ENCODE measurements around the gene PTPN6. TPM values are rescaled to one million over a fixed set of nuclear protein-coding genes. Genes with fewer than 3 reads are reported as not detected.
A peak's percentile ranks its signal among the peaks of the same experiment; 100 is the strongest.

The PTPN6 gene
- polyA plus RNA-seq, 1 experiment = 0.10 TPM

- POLR2A ChIA-PET = interaction anchor here (0.6 to 1.2 kb wide), 4 partner anchors 11 to 50 kb away, joined by 4 to 5 read pairs (median 4); no protein-coding TSS in a partner anchor
- no peak for DNase-seq (ENCODE audit: low read depth, low spot score)
- Histone ChIP-seq H3K27ac (ENCODE audit: low read depth, low read length) (peak within 1 kb of the TSS; percentile 39), H3K27me3 (ENCODE audit: control insufficient read depth, insufficient read depth, low read length) (no peaks in the 10 kb centered on the region), H3K9me3 (ENCODE audit: control insufficient read depth, insufficient read depth, low read length) (no peaks in the 10 kb centered on the region; the same call in 1 of the 2 replicates), H3K4me3 (ENCODE audit: low read depth, low read length) (peak within 1 kb of the TSS; percentile 72)
- TF ChIP-seq CTCF (IDR thresholded peaks at IDR 0.05; ENCODE audit: low read depth, low read length) = no peak
- CTCF ChIA-PET = interaction anchor here (1.2 kb wide), 1 partner anchor 9 kb away, joined by 3 read pairs; no protein-coding TSS in a partner anchor
Measured at GRCh38 chr12:6914246-6914946, 36.8 kb upstream of the PTPN6 start, which contains the start of gene ENO2. ENO2 (plus strand) TSS chr12:6914580; CDS start chr12:6915833, 1,253 bp downstream.

GRCh38 chr12:6914947-6915788, 36.0 kb upstream of the PTPN6 start:
- ChIA-PET POLR2A (interaction anchor here (0.7 to 1.2 kb wide), 2 partner anchors 11 to 50 kb away, joined by 4 to 5 read pairs; no protein-coding TSS in a partner anchor), CTCF (no interaction called here)
- peak overlapping the region; percentile 72 for H3K4me3 ChIP-seq (ENCODE audit: low read depth, low read length)
- no peaks in the 10 kb centered on the region; the same call in 1 of the 2 replicates for H3K9me3 ChIP-seq (ENCODE audit: control insufficient read depth, insufficient read depth, low read length)
- DNase-seq (ENCODE audit: low read depth, low spot score) = no peak
- no peaks in the 10 kb centered on the region for H3K27me3 ChIP-seq (ENCODE audit: control insufficient read depth, insufficient read depth, low read length)
- no peak for TF ChIP-seq CTCF (IDR thresholded peaks at IDR 0.05; ENCODE audit: low read depth, low read length)
- peak overlapping the region; percentile 11 for H3K27ac ChIP-seq (ENCODE audit: low read depth, low read length)

- ChIA-PET CTCF (interaction anchor here (0.6 to 1.8 kb wide), 3 partner anchors 8 to 25 kb away, joined by 3 to 8 read pairs (median 5); no protein-coding TSS in a partner anchor), POLR2A (interaction anchor here (1.2 kb wide), 1 partner anchor 10 kb away, joined by 4 read pairs; no protein-coding TSS in a partner anchor)
- DNase-seq (ENCODE audit: low read depth, low spot score) = no peak
- Histone ChIP-seq H3K9me3 (ENCODE audit: control insufficient read depth, insufficient read depth, low read length) (no peaks in the 10 kb centered on the region; the same call in 1 of the 2 replicates), H3K4me3 (ENCODE audit: low read depth, low read length) (no peak overlapping the region; the same call in 1 of the 2 replicates), H3K27ac (ENCODE audit: low read depth, low read length) (no peak overlapping the region), H3K27me3 (ENCODE audit: control insufficient read depth, insufficient read depth, low read length) (no peaks in the 10 kb centered on the region)
- no peak for TF ChIP-seq CTCF (IDR thresholded peaks at IDR 0.05; ENCODE audit: low read depth, low read length)
Measured at GRCh38 chr12:6915789-6916285, 35.3 kb upstream of the PTPN6 start.

GRCh38 chr12:6916426-6917200, 34.5 kb upstream of the PTPN6 start:
- POLR2A ChIA-PET = no interaction called here
- DNase-seq (ENCODE audit: low read depth, low spot score) = no peak
- H3K27me3 ChIP-seq (ENCODE audit: control insufficient read depth, insufficient read depth, low read length) = no peaks in the 10 kb centered on the region
- H3K27ac ChIP-seq (ENCODE audit: low read depth, low read length) = no peak overlapping the region
- H3K9me3 ChIP-seq (ENCODE audit: control insufficient read depth, insufficient read depth, low read length) = no peaks in the 10 kb centered on the region; the same call in 1 of the 2 replicates
- no peak overlapping the region for H3K4me3 ChIP-seq (ENCODE audit: low read depth, low read length)
- CTCF ChIA-PET = interaction anchor here (0.6 to 1.8 kb wide), 3 partner anchors 7 to 25 kb away, joined by 3 to 8 read pairs (median 5); no protein-coding TSS in a partner anchor
- TF ChIP-seq CTCF (IDR thresholded peaks at IDR 0.05; ENCODE audit: low read depth, low read length) = no peak

Data from AG04450 (cell line).